Colonic mucosa (tissue), 4 donors: ENCODE measurements around the gene KLHL2. TPM values are rescaled to one million over a fixed set of nuclear protein-coding genes. Genes with fewer than 3 reads are reported as not detected.
A peak's percentile ranks its signal among the peaks of the same experiment; 100 is the strongest.

ENCODE experiments used
- DNase-seq: peaks from one replicate; pipeline ENCODE4 v3.0.0-alpha.2; 2020
- H3K27ac ChIP-seq: fragments of 200-600 bp; one replicate; pipeline ENCODE4 v1.8.0; 2021
- H3K27me3 ChIP-seq: fragments of 200-600 bp; one replicate; pipeline ENCODE4 v1.8.0; 2021
- H3K36me3 ChIP-seq: fragments of 200-600 bp; one replicate; pipeline ENCODE4 v1.8.0; 2021
- H3K4me1 ChIP-seq: fragments of 200-600 bp; one replicate; pipeline ENCODE4 v1.8.0; 2021; ENCODE audit warnings: mild to moderate bottlenecking
- H3K4me3 ChIP-seq: fragments of 200-600 bp; one replicate; pipeline ENCODE4 v1.8.0; 2021
- H3K9ac ChIP-seq, 2 donors: one replicate each; pipeline ENCODE4 v1.7.0; 2013; ENCODE audit warnings: control low read depth in 2 of 2, low read depth in 2 of 2, low read length in 2 of 2
- H3K9me3 ChIP-seq: fragments of 200-600 bp; one replicate; pipeline ENCODE4 v1.8.0; 2021
- intact Hi-C: fragments of 100-400 bp; cut with DNase I; formaldehyde crosslinking; loops from one replicate; pipeline ENCODE4 v1.14.1; 2022
- total RNA-seq, 2 donors: library from RNA; stranded (reverse); fragmentation: NEBNext Ultra II Directional in 1 of 2; extraction: Animal tissue kit (Norgen Biotek cat#: 25700) in 1 of 2; gene quantifications; one replicate each; pipeline ENCODE4 v1.2.1, GENCODE V29; 2021
- TF ChIP-seq, protein P1 (sequence below): fragments of 200-600 bp; IDR thresholded peaks from one replicate; pipeline ENCODE4 v1.8.0; 2022; ENCODE audit warnings: antibody characterized with exemption, mild to moderate bottlenecking
- donor health status: healthy.
- donor health status: DM: no; HTN: no; CAD: no.
- donor health status: DM: no; HTN: no; CAD: no.

KLHL2 gene
- total RNA-seq, 2 donors from 2014 or later = 8.6 to 11.1 TPM

DNA sequence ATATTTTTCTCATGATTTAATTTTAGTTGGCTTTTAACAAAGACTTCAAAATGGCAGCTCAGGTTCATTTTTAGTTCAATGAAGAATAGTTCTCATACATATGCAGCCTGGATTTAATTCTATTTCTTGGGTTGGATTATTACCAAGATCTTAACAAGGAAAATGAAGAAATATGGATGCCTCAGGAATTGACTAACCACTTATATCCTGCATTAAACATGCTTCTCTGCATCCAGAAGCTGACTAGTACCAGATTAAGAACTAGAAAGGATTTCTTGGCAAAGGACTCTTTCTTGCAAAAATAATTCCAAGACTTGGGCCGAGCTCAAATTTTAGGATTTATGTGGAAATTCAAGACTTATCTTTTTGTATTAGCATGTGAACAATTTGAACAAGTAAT is 5.6 kb upstream of the KLHL2 start:
- Histone ChIP-seq H3K4me3 (no peak overlapping the region), H3K4me1 (no peaks in the 10 kb centered on the region), H3K27ac (no peak overlapping the region), H3K9me3 (no peaks in the 10 kb centered on the region), H3K9ac (no peak overlapping the region), H3K27me3 (no peaks in the 10 kb centered on the region), H3K36me3 (no peaks in the 10 kb centered on the region)
- DNase-seq = no peak
- TF ChIP-seq, protein P1, sequence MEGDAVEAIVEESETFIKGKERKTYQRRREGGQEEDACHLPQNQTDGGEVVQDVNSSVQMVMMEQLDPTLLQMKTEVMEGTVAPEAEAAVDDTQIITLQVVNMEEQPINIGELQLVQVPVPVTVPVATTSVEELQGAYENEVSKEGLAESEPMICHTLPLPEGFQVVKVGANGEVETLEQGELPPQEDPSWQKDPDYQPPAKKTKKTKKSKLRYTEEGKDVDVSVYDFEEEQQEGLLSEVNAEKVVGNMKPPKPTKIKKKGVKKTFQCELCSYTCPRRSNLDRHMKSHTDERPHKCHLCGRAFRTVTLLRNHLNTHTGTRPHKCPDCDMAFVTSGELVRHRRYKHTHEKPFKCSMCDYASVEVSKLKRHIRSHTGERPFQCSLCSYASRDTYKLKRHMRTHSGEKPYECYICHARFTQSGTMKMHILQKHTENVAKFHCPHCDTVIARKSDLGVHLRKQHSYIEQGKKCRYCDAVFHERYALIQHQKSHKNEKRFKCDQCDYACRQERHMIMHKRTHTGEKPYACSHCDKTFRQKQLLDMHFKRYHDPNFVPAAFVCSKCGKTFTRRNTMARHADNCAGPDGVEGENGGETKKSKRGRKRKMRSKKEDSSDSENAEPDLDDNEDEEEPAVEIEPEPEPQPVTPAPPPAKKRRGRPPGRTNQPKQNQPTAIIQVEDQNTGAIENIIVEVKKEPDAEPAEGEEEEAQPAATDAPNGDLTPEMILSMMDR = no peak
- intact Hi-C loops = loop anchor here (10.0 kb wide), 1 partner anchor 123 kb away; the partner anchor contains the start of gene MSMO1

- Histone ChIP-seq H3K9me3 (no peaks in the 10 kb centered on the region), H3K4me1 (no peaks in the 10 kb centered on the region), H3K27ac (no peak overlapping the region), H3K27me3 (no peaks in the 10 kb centered on the region), H3K36me3 (no peaks in the 10 kb centered on the region), H3K9ac (no peak overlapping the region), H3K4me3 (no peak overlapping the region)
- TF ChIP-seq, protein P1 = no peak
- intact Hi-C loops = loop anchor here (10.0 kb wide), 1 partner anchor 121 kb away; the partner anchor contains the start of gene MSMO1
- no peak for DNase-seq
These were observed 3.6 kb upstream of the KLHL2 start for GRCh38 chr4:165203541-165204461.

DNA sequence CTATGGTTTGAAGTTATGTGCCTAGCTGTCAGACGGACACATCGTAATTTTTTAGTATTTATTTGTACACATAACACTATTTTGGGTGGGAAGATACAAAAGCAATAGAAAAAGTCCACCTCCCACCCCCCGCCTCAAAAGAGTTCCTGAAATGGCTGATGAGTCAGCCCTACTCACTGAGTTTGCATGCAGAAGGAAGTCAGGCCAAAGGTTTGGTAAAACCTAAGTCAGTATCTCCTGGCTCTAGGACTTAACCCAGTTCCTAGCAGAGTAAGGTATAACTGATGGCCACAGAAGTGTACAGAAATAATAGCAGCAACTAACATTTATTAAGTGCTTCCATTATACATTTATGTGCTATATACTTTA is 2.9 kb upstream of the KLHL2 start:
- DNase-seq = no peak
- Histone ChIP-seq H3K9ac (no peak overlapping the region), H3K9me3 (no peaks in the 10 kb centered on the region), H3K4me3 (no peak overlapping the region), H3K4me1 (no peaks in the 10 kb centered on the region), H3K27ac (no peak overlapping the region), H3K36me3 (no peaks in the 10 kb centered on the region), H3K27me3 (no peaks in the 10 kb centered on the region)
- TF ChIP-seq, protein P1 = no peak
- intact Hi-C loops = loop anchor here (10.0 kb wide), 1 partner anchor 120 kb away; the partner anchor contains the start of gene MSMO1

GRCh38 chr4:165207016-165207430 is 338 bp upstream of the KLHL2 start:
- peak overlapping the region; percentile 56 to 68 for H3K9ac ChIP-seq
- H3K9me3 ChIP-seq = no peaks in the 10 kb centered on the region
- H3K36me3 ChIP-seq = no peaks in the 10 kb centered on the region
- H3K27ac ChIP-seq = peak overlapping the region; percentile 49
- H3K4me1 ChIP-seq = no peaks in the 10 kb centered on the region
- DNase-seq = peak; percentile 29
- H3K4me3 ChIP-seq = peak overlapping the region; percentile 63
- TF ChIP-seq, protein P1 = no peak
- H3K27me3 ChIP-seq = no peaks in the 10 kb centered on the region
- intact Hi-C loops = loop anchor here (10.0 kb wide), 1 partner anchor 118 kb away; the partner anchor contains the start of gene MSMO1

DNA sequence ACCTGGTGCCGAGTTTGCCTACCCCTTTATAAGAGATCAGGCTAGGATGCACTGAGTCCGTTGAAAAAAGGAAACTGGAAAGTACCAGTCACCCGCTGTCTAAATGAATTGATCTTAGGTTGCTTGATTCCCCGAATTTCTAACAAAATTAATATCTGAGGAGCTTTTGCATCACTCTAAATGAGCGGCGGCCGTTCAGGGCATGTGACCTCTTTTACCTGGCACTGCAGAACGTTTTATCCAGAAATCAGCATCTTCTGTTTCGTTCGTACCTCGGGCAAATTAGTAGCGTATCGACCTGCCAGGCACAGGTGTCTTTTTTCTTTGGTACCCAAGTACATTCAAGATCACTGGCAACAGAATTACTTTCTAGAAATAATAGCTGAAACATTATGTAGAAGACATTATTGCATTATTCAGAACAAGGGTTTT is 876 bp downstream of the KLHL2 start:
- no peaks in the 10 kb centered on the region for H3K36me3 ChIP-seq
- no peaks in the 10 kb centered on the region for H3K27me3 ChIP-seq
- TF ChIP-seq, protein P1 = no peak
- H3K9ac ChIP-seq = peak overlapping the region; percentile 72 to 92
- DNase-seq = no peak
- no peaks in the 10 kb centered on the region for H3K4me1 ChIP-seq
- H3K9me3 ChIP-seq = no peaks in the 10 kb centered on the region
- no peak overlapping the region for H3K27ac ChIP-seq
- intact Hi-C loops = loop anchor here (10.0 kb wide), 1 partner anchor 117 kb away; the partner anchor contains the start of gene MSMO1
- peak overlapping the region; percentile 63 for H3K4me3 ChIP-seq
